Pancreas (tissue), 10 donors: ENCODE measurements around the gene FANCG. TPM values are rescaled to one million over a fixed set of nuclear protein-coding genes. Genes with fewer than 3 reads are reported as not detected.

Experiments used
- ATAC-seq, 4 donors: fragments of 200-7000 bp; cut with Tn5 transposase; one replicate each; pipeline versions ENCODE4 v1.8.0 to v1.9.1; 2020; ENCODE audit warnings: mild to moderate bottlenecking in 4 of 4, moderate library complexity in 4 of 4
- DNase-seq, 6 donors: peaks; one replicate each; pipeline ENCODE4 v3.0.0-alpha.2; 2020
- FAIRE-seq: peaks from 2 replicates; lab custom pipeline; 2012; peaks lifted over from hg19 to GRCh38; lab: Jason Lieb, UNC
- H3K27ac ChIP-seq, 4 donors: fragments of 200-600 bp; sonication (generic); 1 replicate in 3 of 4; 2 replicates in 1 of 4; pipeline versions ENCODE4 v1.5.0 to v1.8.0; 2020
- H3K27me3 ChIP-seq, 4 donors: fragments of 200-600 bp; one replicate each; pipeline ENCODE4 v1.8.0; 2021
- H3K36me3 ChIP-seq, 3 donors: fragments of 200-600 bp; sonication (generic) in 1 of 3; one replicate each; pipeline versions ENCODE4 v1.5.0 to v1.8.0; 2020 to 2021
- H3K4me1 ChIP-seq, 3 donors: fragments of 200-600 bp; one replicate each; pipeline ENCODE4 v1.8.0; 2021
- H3K4me3 ChIP-seq, 4 donors: fragments of 200-600 bp; sonication (generic) in 2 of 4; one replicate each; pipeline versions ENCODE4 v1.5.0 to v1.8.0; 2020 to 2021
- H3K9me3 ChIP-seq, 4 donors: fragments of 200-600 bp; one replicate each; pipeline ENCODE4 v1.8.0; 2021
- WGBS, 2 donors: extraction: QIAGEN DNeasy Blood & Tissue Kit; methylation state at CpG; one replicate each; pipeline ENCODE4 v1.1.7; 2013; 5-methylcytosine and 5-hydroxymethylcytosine counted together
- intact Hi-C, 3 donors: fragments of 100-400 bp; cut with DNase I; formaldehyde crosslinking; loops; one replicate each; pipeline versions ENCODE4 v1.11.1 to v1.14.2; 2022
- polyA plus RNA-seq, 2 donors: library from polyadenylated mRNA; stranded (reverse); fragments of 200-250 nt; gene quantifications; one replicate each; pipeline ENCODE4 v1.2.3, GENCODE V29; 2013
- total RNA-seq, 6 donors: library from RNA; stranded (reverse); fragmentation: NEBNext Ultra II Directional in 4 of 6; extraction: Animal tissue kit (Norgen Biotek cat#: 25700) in 4 of 6; gene quantifications; one replicate each; pipeline versions ENCODE4 v1.2.1 to v1.2.4, GENCODE V29; 2021 to 2023
- TF ChIP-seq, protein P1 (sequence below), 4 donors: fragments of 200-600 bp; sonication (generic) in 3 of 4; IDR thresholded peaks; one replicate each; pipeline versions ENCODE4 v1.5.0 to v1.8.0; 2021; ENCODE audit warnings: antibody characterized with exemption in 4 of 4
- donor health status: healthy with polysubstance abuse.
- donor health status: DM: no; HTN: no; CAD: no; lungs with moderate emphysema.
- donor health status: DM: no; HTN: no; CAD: no.
- donor health status: control.
- donor health status: control.
- donor health status: Bipolar disorder and iron deficiency.
- donor health status: DM: yes; HTN: yes; CAD: no.
- donor health status: DM: no; HTN: no; CAD: no.
- donor health status: DM: no; HTN: no; CAD: no.
- donor health status: DM: yes; HTN: yes; CAD: no.

Gene FANCG
- total and polyA plus RNA-seq, 8 donors, result 7.5 to 31.1 (median 12.5) TPM

DNA sequence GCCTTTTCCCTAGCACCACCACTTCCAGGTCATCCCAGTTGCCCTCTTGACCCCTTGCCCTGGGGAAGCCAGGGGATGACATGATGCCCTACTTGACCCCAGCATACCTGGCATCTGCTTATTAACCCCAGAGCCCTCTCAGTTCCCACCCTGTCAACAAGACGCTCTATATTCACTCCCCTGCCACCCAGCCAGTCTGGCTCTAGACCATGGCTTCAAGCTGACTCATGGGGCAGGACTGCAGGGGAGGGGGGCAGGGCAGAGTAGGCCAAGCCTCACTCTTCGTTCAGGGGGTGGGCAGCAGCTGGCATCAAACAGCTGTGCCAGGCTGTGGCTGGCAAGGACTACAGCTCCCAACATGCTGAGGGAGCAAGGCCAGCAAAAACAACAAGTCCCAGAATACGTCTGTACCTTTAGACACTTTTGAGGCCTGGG is 30.6 kb upstream of the FANCG start:
- intact Hi-C loops, result no loop called here
- Histone ChIP-seq H3K9me3 (no peaks in the 10 kb centered on the region), H3K4me1 (peaks cover 0 to 27% (median 15%) of the 10 kb centered on the region in 3 donors), H3K36me3 (peaks cover 0 to 9% (median 0%) of the 10 kb centered on the region in 3 donors), H3K27ac (peak overlapping the region in 1 of 4 donors; percentile 72), H3K27me3 (no peaks in the 10 kb centered on the region), H3K4me3 (peak overlapping the region in 1 of 4 donors; percentile 77)
- TF ChIP-seq, protein P1, sequence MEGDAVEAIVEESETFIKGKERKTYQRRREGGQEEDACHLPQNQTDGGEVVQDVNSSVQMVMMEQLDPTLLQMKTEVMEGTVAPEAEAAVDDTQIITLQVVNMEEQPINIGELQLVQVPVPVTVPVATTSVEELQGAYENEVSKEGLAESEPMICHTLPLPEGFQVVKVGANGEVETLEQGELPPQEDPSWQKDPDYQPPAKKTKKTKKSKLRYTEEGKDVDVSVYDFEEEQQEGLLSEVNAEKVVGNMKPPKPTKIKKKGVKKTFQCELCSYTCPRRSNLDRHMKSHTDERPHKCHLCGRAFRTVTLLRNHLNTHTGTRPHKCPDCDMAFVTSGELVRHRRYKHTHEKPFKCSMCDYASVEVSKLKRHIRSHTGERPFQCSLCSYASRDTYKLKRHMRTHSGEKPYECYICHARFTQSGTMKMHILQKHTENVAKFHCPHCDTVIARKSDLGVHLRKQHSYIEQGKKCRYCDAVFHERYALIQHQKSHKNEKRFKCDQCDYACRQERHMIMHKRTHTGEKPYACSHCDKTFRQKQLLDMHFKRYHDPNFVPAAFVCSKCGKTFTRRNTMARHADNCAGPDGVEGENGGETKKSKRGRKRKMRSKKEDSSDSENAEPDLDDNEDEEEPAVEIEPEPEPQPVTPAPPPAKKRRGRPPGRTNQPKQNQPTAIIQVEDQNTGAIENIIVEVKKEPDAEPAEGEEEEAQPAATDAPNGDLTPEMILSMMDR (IDR thresholded peaks at IDR 0.05), result no peak
- peak in 2 of 6 donors; percentile 48 to 55 for DNase-seq
- whole genome bisulfite sequencing, 2 donors, result 29 to 43% methylated on average over 3 of the region's 3 CpGs
- no peak for ATAC-seq
- FAIRE-seq, result no peak

DNA sequence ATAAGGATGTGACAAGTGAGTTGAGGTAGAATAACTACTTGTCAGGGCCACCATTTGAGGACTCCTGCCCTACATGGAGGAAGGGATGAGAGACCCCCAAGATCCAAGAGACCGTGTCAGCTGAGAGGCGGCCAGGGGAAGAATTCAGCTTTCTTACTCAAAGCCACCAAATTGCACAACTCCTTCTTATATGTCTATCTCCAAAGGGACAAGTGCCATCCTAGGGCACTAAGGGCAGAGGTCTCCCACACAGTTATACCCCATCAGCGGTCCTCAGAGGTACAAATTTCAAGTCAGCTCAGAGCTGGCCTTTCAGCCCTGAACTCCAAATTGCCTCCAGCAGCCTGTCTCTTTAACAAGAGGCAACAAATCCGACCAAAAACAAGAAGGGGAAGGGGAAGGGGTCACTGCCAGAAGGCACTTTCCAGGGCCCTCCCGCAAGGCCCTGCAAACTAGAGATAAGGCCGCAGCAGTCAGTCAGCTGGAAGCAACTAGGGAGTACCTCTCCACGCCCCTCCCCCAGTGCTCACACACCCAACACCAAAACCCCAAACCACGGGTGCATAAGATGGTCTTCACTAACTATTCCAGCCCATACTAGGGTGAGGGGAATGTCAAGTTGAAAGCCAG is 29.3 kb upstream of the FANCG start:
- intact Hi-C loops, result no loop called here
- Histone ChIP-seq H3K9me3 (no peaks in the 10 kb centered on the region), H3K4me1 (peaks cover 0 to 18% (median 8%) of the 10 kb centered on the region in 3 donors), H3K36me3 (peaks cover 0 to 9% (median 0%) of the 10 kb centered on the region in 3 donors), H3K27ac (no peak overlapping the region), H3K27me3 (no peaks in the 10 kb centered on the region), H3K4me3 (no peak overlapping the region)
- FAIRE-seq (no peak), DNase-seq (peak in 1 of 6 donors; percentile 8), ATAC-seq (no peak)
- 56 to 73% methylated on average over 7 to 8 of the region's 8 CpGs for WGBS, 2 donors
- TF ChIP-seq, protein P1 (IDR thresholded peaks at IDR 0.05), result no peak

DNA sequence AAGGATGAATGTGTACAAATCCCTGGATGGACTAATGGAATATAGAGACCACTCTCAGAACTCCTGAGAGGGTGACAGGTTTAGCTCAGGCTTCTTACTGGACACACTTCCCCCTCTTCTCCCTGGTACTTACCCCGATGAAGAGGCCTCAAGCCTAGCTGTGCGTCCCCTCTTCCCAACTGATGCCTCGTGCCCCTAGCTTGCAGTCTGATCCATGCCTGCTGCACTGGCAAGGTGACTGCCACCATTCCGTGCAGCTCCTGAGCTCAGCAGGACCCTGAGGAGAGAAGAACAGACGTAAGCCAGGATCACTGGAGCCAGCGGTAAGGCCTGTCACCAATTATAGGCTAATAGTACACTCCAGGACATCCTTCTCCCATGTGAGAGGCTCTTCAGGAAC is 28.7 kb upstream of the FANCG start:
- Histone ChIP-seq H3K27ac (no peak overlapping the region), H3K4me3 (no peak overlapping the region), H3K4me1 (peaks cover 0 to 16% (median 7%) of the 10 kb centered on the region in 3 donors), H3K36me3 (peaks cover 0 to 9% (median 0%) of the 10 kb centered on the region in 3 donors), H3K9me3 (no peaks in the 10 kb centered on the region), H3K27me3 (no peaks in the 10 kb centered on the region)
- intact Hi-C loops, result no loop called here
- no peak for FAIRE-seq
- ATAC-seq, result no peak
- no peak for DNase-seq
- TF ChIP-seq, protein P1 (IDR thresholded peaks at IDR 0.05), result no peak
- WGBS, 2 donors, result 92% methylated on average over 6 of the region's 6 CpGs

DNA sequence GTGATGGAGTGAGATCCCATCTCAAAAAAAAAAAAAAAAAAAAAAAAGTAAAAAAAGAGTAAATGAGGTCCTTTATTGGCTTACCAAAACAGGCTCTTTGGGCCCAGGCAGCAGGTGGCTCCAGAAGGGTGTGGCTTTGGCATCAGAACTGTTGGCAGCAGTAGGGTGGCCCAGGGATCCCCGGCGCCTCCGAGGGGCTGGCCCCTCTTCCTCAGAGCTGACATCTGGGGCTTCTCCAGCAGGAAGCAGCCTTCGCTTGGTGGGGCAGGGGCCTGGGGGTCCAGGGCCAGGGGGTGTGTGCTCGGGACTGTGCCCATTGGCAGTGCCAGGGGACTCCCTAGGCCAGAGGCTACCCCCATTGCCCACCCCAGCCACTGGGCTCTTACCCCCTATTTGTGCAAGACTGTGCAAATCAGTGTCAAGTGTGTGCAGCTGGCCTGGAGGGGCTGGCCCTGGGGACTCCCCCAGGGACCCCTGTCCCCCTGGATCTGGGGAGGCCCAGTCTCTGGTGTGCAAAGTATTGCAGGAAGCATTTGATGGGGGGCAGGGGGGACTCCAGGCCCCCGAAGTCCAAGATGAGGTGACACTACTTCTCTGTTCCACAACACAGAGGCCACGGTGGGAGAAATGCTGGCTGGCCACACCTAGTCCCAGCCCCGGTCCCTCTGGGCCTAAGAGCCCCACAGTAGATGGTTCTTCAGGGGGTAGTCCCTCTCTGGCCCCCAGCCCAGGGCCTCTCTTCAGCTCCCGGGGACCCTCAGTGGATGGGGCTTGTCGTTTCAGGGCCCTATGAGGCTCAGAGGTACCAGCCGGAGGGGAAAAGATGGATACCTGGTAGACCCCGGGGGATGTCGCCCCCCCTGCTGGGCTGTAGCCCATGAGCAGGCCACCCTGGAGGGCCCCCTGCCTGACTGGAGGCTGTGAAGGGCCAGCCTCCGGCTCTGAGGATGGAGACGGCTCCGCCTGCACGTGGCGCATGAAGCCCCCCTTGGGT is 27.9 kb upstream of the FANCG start:
- TF ChIP-seq, protein P1 (IDR thresholded peaks at IDR 0.05), result no peak
- 80 to 84% methylated on average over 18 of the region's 18 CpGs for WGBS, 2 donors
- no peaks in the 10 kb centered on the region for H3K27me3 ChIP-seq
- DNase-seq (peak in 2 of 6 donors; percentile 13 to 78), ATAC-seq (no peak), FAIRE-seq (no peak)
- peaks cover 0 to 9% (median 0%) of the 10 kb centered on the region in 3 donors for H3K36me3 ChIP-seq
- intact Hi-C loops, result no loop called here
- peaks cover 0 to 19% (median 7%) of the 10 kb centered on the region in 3 donors for H3K4me1 ChIP-seq
- H3K9me3 ChIP-seq, result no peaks in the 10 kb centered on the region
- no peak overlapping the region for H3K4me3 ChIP-seq
- no peak overlapping the region for H3K27ac ChIP-seq
